SH-SY5Y (cell line): Measurements from ENCODE around the gene LTBP1.

Experiments used
- GATA2 ChIP-seq: IDR thresholded peaks from 2 replicates; pipeline ENCODE4 v1.6.1; 2011; ENCODE audit warnings: mild to moderate bottlenecking, low read depth, low read length
- GATA3 ChIP-seq: IDR thresholded peaks from 2 replicates; pipeline ENCODE4 v1.6.1; 2011; ENCODE audit warnings: low read depth, mild to moderate bottlenecking, low read length, moderate library complexity

Gene LTBP1

DNA sequence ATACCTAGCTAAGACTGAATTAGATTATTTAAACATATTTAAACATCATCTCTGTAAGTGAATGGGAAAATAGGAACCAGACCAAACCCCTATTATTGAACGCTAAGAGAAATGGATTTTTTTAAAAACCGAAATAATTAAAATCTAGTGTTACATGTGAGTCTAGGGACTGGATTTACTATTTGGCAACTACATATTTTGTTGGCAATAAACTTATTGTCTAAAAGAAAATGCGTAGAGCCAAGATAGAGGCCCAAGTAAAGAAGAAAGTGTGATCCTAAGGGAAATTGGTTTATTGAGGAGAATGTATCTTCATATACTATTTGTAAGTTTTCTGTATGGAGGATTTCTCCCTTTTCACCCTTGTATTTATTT lies 105.6 kb downstream of the LTBP1 start:
- TF ChIP-seq GATA3 (no peak), GATA2 (no peak)

DNA sequence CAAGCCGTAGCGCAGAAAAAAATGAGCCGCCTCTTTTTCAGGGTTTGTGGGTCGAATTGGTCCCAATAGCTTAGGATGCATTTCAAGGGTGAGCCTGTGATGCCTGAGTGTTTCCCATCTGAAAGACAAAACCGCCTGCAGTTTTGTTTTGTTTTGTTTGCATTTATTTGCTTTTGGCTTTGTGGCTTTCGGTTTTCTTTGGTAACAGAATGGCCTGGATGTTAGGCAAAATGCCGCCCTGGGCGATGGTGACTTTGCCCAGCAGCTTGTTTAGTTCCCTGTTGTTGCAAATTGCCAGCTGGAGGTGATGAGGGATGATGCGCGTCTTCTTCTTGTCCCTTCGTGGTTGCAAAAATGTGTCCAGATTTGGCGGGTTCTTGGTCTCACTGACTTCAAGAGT lies 109.4 kb downstream of the LTBP1 start:
- TF ChIP-seq GATA2 (no peak), GATA3 (no peak)

DNA sequence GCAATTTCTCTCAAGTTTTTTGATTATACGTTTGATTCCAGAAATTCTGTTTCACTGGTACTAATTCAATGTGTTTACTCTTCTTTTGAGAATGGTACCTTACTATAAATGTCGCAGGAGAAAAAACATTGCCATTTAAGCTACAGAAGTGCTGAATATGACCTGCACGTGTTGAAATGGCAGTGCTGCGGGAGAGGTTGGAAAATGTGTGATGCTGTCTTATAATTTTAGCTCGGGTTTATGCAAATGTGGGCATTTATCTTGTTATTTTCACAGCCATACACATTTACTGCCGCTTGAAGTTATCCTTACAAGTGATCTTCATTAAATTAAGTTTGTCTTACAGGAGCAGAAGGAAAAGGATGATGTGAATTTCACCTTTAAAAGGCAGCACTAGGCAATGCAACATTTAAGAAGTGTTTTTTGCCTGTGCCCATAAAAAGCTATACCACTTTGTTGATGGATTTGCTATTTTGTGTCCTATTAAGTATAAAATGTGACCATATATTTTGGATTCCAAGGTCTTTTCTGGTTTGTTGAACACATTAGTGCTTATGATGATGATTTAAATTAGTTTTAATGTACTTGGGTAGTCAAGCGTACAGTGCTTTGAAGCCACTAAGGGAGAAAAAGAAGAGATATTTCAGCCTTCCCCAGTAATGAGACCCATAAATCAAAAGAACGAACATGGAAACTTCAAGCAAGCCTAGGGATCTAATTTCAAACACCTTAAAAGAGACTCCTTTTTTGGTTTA lies 112.1 kb downstream of the LTBP1 start:
- TF ChIP-seq GATA2 = no peak
- TF ChIP-seq GATA3 = no peak

DNA sequence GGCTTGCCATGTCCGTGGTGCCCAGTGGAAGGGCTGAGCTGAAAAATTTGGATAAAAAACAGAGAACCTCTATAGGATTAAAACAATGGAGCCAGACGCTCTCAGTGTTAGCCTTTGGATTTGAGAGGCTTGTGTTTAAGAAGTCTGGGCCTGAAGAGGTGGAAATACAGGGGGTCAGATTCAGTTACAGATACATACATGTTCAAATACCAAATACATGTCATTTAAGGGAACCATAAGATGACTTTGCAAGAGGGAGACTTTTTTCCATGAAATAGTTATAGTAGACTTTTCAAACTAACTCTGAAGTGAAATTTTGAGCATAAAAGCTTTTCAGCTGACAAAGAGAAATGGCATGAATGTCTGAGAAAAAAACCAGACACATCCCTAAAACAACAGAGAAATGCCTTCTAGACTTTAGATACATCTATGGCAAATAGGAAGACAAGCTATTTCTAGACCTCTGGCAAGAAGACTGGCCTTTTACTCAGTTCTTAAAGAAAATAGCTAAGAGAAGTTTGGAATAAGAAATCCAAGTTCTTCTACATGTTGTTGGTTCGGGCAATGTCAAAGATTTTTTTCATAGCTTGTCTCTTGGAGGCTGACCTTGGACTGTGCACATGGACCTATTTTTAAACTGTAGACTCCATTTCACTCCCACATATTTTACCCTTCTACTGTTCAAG lies 112.9 kb downstream of the LTBP1 start:
- TF ChIP-seq GATA2 = no peak

DNA sequence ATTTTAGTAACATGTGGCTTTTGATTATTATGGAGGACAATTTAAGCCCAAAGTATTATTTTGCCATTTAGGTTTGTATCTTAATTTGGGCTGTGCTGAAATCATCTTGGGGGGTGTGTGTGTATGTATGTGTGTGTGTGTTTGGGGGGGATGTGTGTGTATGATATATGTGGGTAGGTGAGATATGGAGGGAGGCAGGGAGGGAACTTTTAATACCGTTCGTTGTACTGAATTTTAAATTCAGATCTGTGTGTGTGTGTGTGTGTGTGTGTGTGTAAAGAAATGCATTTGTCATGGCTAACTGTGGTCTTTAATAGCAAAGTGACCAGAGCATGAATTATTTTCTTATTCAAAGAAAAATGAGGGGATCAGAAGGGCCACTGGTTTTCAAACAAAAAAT lies 113.7 kb downstream of the LTBP1 start:
- no peak for TF ChIP-seq GATA3
- TF ChIP-seq GATA2 = no peak

DNA sequence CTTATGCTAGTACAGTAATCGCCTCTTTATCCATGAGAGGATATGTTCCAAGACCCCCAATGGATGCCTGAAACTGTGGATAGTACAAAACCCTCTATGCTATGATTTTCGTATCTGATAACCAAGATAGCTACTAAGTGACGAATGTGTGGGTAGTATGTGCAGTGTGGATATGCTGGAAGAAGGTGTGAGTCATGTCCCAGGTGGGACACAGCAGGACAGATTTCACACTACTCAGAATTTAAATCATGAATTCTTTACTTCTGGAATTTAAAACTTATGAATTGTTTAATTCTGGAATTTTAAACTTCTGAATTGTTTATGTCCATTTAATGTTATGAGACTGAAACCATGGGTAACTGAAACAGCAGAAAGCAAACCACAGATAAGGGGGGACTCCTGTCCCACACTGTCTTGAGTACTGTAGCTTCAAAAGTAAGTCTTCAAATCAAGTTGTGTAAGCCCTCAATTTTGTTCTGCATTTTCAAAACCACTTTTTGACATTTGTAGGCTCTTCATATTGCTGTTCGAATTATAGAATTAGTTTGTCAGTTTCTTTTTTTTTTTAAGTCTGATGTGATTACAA lies 116.0 kb downstream of the LTBP1 start:
- TF ChIP-seq GATA3 (no peak), GATA2 (no peak)

DNA sequence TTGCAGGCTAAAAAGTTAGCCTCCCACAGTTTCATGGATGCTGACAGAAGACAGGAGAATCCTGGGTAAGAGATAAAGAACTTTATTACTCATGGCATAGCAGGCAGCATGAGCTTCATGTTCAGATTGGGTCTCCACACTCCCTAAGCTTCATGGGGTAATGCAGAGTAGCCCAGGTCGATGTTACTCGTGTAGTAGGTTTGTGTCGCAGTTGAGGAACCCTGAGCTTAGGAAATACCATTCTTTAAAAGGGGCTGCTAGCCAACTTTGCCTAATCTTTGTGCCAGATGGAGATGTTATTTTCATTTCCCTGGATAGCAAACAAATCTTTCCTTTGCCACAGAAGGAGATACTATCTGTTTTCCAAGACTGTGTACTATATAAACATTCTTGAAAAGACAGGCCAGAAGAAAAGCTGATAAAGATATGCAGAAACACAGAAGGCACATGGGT lies 117.6 kb downstream of the LTBP1 start:
- no peak for TF ChIP-seq GATA3
- TF ChIP-seq GATA2 = no peak

DNA sequence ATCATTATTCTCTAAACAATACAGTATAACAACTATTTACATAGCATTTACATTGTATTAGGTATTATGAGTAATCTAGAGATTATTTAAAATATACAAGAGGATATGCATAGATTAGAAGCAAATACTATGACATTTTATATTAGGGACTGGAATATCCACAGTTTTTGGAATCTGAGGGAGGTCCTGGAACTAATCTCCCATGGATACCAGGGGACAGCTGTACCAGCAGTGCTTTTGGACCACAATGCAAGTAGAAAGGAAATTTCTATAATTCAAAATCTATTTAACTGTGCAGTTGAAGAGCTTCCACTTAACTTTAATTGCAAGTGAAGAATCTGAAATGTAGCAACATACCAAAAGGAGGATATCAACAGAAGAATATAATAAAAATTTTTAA lies 120.8 kb downstream of the LTBP1 start:
- TF ChIP-seq GATA2 (no peak), GATA3 (no peak)

DNA sequence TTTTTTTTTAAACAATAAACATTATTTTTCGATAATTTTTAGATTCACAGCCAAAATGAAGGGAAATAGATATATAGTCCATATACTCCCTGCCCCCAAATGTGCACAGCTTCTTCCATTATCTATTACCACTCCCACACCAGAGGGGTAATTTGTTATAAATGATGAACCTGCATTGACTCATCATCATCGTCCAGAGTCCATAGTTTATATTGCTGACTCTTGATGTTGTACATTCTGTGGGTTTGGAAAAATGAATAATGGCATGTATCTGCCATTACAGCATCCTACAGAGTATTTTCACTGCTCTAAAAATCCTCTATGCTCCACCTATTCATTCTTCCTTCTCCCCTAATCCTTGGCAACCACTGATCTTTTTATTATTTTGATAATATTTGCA lies 121.5 kb downstream of the LTBP1 start:
- TF ChIP-seq GATA3 (no peak), GATA2 (no peak)

DNA sequence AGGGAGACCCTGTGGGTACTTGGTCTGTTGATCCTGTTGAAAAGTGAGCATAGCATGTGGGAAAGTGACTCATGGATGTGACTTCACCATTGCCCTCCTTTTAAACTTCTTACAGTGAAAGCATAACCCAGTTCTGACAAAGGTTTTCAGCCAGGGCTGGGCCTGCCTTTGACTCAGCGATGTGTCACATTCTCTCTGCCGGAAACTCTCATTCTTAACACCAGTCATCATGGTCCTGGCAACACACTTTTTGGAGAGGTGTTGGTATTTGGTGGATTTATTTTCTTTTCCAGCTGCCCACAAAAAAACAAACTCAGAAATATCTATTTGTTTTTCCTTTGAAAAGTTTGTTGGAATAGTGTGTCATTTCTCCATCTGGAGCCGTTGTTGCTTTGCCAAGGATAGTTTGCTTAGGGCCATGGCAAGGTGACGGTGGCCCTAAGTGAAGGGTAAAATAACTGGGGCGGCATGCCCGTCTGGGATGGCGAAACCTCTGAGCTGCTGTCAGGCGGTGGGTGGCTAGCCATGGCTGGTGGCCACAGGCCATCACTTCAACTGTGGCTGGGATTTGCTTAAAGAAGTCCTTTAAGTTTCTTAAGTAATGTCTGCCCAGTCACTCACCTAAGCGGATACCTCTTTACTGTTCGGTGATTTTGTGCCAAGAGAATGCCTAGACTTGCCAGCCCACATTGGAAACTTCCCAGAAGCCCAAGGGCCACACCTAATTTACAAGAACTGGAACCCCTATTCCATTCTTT lies 123.3 kb downstream of the LTBP1 start:
- TF ChIP-seq GATA3 = no peak
- no peak for TF ChIP-seq GATA2

DNA sequence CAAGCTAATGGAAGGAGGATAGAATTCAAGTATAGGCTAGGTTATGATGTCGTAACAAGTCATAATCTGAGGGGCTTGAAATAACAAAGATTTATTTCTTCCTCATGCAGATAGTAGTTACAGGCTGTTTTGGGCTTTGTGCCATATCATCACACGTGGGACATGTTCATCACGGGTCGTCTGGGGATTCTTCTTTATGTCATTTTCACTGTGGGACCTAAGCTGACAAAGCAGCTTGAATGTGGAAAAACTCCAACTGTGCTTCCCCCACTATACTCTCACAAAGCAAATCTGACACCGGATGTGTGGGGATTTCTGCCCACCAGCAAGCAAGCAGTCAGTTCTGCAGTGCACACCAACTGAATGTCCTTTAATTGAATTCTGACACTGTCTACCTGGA lies 124.8 kb downstream of the LTBP1 start:
- no peak for TF ChIP-seq GATA2
- no peak for TF ChIP-seq GATA3

DNA sequence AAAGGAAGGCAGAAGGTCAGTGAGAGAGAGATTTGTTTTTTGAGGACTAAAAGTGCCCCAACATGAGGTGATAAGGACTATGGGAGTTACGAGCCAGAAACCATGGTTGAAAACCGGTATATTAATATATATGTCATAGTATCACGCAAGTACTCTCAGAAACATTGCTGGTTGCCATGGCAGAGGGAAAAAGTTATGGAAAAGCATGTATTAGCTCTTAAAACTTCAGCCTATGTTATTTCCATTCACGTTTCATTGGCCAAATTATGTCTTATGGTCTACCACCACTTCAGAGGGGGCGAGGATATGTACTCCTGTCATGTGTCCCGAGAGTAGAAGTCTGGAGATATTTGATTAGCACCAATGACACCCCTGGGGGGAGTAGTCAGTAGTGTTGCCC lies 125.9 kb downstream of the LTBP1 start:
- no peak for TF ChIP-seq GATA3
- no peak for TF ChIP-seq GATA2

DNA sequence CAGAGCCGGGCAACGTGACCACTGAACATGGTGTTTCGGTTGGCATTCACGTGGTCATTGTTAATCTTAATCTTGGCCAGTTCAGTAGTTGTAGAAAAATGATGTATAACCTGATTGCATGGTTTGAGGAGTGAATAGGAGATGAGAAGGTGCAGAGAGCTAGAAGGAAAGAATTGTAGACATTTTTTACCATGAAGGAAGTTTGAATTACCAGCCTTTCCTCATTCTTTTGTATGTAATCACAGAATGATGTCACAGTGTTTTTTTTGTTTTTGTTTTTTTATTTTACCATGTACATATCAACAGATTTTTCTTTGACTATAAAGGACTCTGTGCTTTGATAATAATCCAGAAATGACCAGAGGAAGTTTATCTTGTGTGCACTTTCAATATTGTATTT lies 126.3 kb downstream of the LTBP1 start:
- TF ChIP-seq GATA3 = no peak
- no peak for TF ChIP-seq GATA2

DNA sequence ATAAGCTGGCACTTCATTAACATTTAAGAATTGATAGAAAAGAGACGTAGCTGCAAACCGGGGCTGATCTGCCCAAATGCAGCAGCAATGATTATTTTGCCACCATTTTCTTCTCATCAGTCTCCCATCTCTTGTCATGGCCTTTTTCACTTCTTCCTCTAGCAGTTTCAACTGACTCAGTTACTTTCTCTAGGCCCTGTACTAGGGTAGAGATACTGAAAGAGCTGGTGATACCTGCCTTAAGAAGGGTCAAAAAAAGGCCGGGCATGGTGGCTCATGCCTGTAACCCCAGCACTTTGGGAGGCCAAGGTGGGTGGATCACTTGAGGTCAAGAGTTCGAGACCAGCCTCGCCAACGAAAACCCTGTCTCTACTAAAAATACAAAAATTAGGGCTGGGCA lies 127.4 kb downstream of the LTBP1 start:
- TF ChIP-seq GATA2 (no peak), GATA3 (no peak)
